Activated T-helper 2 cell treated with anti-CD3 and anti-CD28 coated beads, Interferon-gamma antibody, Interleukin-2, Interleukin-4, amounts not matched to agents 10 μg/mL and 5 μg/mL and 100 μg/mL, durations not matched to agents 14 hours and 24 hours and 36 hours (primary cell): Measurements from ENCODE around the gene BCL2L15. TPM values are rescaled to one million over a fixed set of nuclear protein-coding genes. Genes with fewer than 3 reads are reported as not detected.

Experiments
- total RNA-seq: library from RNA; stranded (reverse); gene quantifications from 2 replicates; pipeline ENCODE4 v1.2.3, GENCODE V29; 2022

Gene BCL2L15
- total RNA-seq, 1 donor from 2014 or later, result 0.39 TPM

Other genes starting within 250 kb of the BCL2L15 start
- gene PHTF1, start 128.1 kb downstream of the BCL2L15 start, total RNA-seq, result 22.0 and 22.5 TPM in 2 replicates
- gene RSBN1, start 75.1 kb downstream of the BCL2L15 start, total RNA-seq, result 21.5 and 23.4 TPM in 2 replicates
- gene PTPN22, start 15.9 kb downstream of the BCL2L15 start, total RNA-seq, result 57.8 and 58.8 TPM in 2 replicates
- 42.0 and 45.9 TPM in 2 replicates for gene AP4B1, start 17.2 kb upstream of the BCL2L15 start, total RNA-seq
- 18.8 and 20.8 TPM in 2 replicates for gene DCLRE1B, start 17.7 kb upstream of the BCL2L15 start, total RNA-seq
- gene HIPK1, start 41.7 kb upstream of the BCL2L15 start, total RNA-seq, result 108 and 111 TPM in 2 replicates
- 0.11 and 0.18 TPM in 2 replicates for gene OLFML3, start 91.9 kb upstream of the BCL2L15 start, total RNA-seq